HEK293T (cell line): ENCODE results near the gene SUPT4H1.

Source experiments
- CTCF ChIA-PET: fragments of 350-600 bp; formaldehyde crosslinking; extraction: SDS; loops from one replicate; lab custom pipeline; 2021; ENCODE audit warnings: antibody characterized with exemption, inconsistent platforms; lab: Yijun Ruan, JAX
- POLR2A ChIA-PET: fragments of 350-600 bp; formaldehyde crosslinking; extraction: SDS; loops from one replicate; lab custom pipeline; 2020; ENCODE audit warnings: antibody characterized with exemption, inconsistent platforms; lab: Yijun Ruan, JAX
- DNase-seq: peaks from one replicate; pipeline ENCODE4 v3.0.0; 2012; ENCODE audit warnings: mixed read lengths; ENCODE audit errors: extremely low spot score
- ARNT ChIP-seq: fragments of 450-650 bp; IDR thresholded peaks from 2 replicates; pipeline ENCODE4 v1.6.1; 2017; ENCODE audit warnings: mild to moderate bottlenecking
- BHLHE40 ChIP-seq: fragments of 450-650 bp; IDR thresholded peaks from 2 replicates; pipeline ENCODE4 v1.6.1; 2016; ENCODE audit warnings: mild to moderate bottlenecking, moderate library complexity, borderline replicate concordance
- CTBP1 ChIP-seq: fragments of 450-650 bp; IDR thresholded peaks from 2 replicates; pipeline ENCODE4 v1.6.1; 2016; ENCODE audit warnings: borderline replicate concordance
- ELF4 ChIP-seq: fragments of 450-650 bp; IDR thresholded peaks from 2 replicates; pipeline ENCODE4 v1.6.1; 2017; ENCODE audit warnings: antibody characterized with exemption
- FOXA1 ChIP-seq: fragments of 450-650 bp; IDR thresholded peaks from 2 replicates; pipeline ENCODE4 v1.6.1; 2016; ENCODE audit warnings: mild to moderate bottlenecking
- FOXK2 ChIP-seq: fragments of 450-650 bp; IDR thresholded peaks from 2 replicates; pipeline ENCODE4 v1.6.1; 2016; ENCODE audit warnings: mild to moderate bottlenecking
- FOXM1 ChIP-seq: fragments of 450-650 bp; IDR thresholded peaks from 2 replicates; pipeline ENCODE4 v1.6.1; 2017; ENCODE audit warnings: mild to moderate bottlenecking, borderline replicate concordance
- HDGF ChIP-seq: fragments of 450-650 bp; IDR thresholded peaks from 2 replicates; pipeline ENCODE4 v1.6.1; 2017; ENCODE audit warnings: antibody characterized with exemption, borderline replicate concordance
- L3MBTL2 ChIP-seq: fragments of 450-650 bp; conservative IDR thresholded peaks from 2 replicates; pipeline ENCODE4 v1.6.1; 2016; ENCODE audit warnings: mild to moderate bottlenecking
- LEF1 ChIP-seq: fragments of 450-650 bp; IDR thresholded peaks from 2 replicates; pipeline ENCODE4 v1.6.1; 2017; ENCODE audit warnings: mild to moderate bottlenecking, borderline replicate concordance
- NFRKB ChIP-seq: fragments of 450-650 bp; IDR thresholded peaks from 2 replicates; pipeline ENCODE4 v1.6.1; 2016; ENCODE audit warnings: mild to moderate bottlenecking, moderate library complexity
- SP1 ChIP-seq: fragments of 450-650 bp; IDR thresholded peaks from 2 replicates; pipeline ENCODE4 v1.6.1; 2017
- SUZ12 ChIP-seq: fragments of 450-650 bp; IDR thresholded peaks from 2 replicates; pipeline ENCODE4 v1.6.1; 2016; ENCODE audit warnings: mild to moderate bottlenecking
- TARDBP ChIP-seq: fragments of 450-650 bp; IDR thresholded peaks from 2 replicates; pipeline ENCODE4 v1.6.1; 2016
- ZNF384 ChIP-seq: fragments of 450-650 bp; IDR thresholded peaks from 2 replicates; pipeline ENCODE4 v1.6.1; 2016
- TF ChIP-seq, protein P1 (sequence below): fragments of 450-650 bp; IDR thresholded peaks from 2 replicates; pipeline ENCODE4 v1.6.1; 2016

SUPT4H1 gene

GRCh38 chr17:58364270-58364942 is 12.4 kb upstream of the SUPT4H1 start:
- DNase-seq = no peak
- CTCF ChIA-PET = no interaction called here
- POLR2A ChIA-PET = interaction anchor here (1.2 to 5.0 kb wide), 4 partner anchors 11 to 53 kb away, joined by 4 to 56 read pairs (median 7); partner anchors contain the start of genes RNF43 and SUPT4H1
- TF ChIP-seq FOXA1 (no peak), L3MBTL2 (no peak), BHLHE40 (no peak), SUZ12 (no peak)
- TF ChIP-seq, protein P1, sequence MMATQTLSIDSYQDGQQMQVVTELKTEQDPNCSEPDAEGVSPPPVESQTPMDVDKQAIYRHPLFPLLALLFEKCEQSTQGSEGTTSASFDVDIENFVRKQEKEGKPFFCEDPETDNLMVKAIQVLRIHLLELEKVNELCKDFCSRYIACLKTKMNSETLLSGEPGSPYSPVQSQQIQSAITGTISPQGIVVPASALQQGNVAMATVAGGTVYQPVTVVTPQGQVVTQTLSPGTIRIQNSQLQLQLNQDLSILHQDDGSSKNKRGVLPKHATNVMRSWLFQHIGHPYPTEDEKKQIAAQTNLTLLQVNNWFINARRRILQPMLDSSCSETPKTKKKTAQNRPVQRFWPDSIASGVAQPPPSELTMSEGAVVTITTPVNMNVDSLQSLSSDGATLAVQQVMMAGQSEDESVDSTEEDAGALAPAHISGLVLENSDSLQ = no peak

GRCh38 chr17:58363457-58364185 is 11.6 kb upstream of the SUPT4H1 start:
- ChIA-PET POLR2A (interaction anchor here (0.8 to 5.0 kb wide), 6 partner anchors 8 to 54 kb away, joined by 3 to 56 read pairs (median 4); partner anchors contain the start of genes RNF43 and SUPT4H1), CTCF (interaction anchor here (0.8 kb wide), 1 partner anchor 28 kb away, joined by 3 read pairs; no protein-coding TSS in a partner anchor)
- TF ChIP-seq NFRKB = no peak
- no peak for TF ChIP-seq TARDBP
- no peak for TF ChIP-seq CTBP1
- no peak for TF ChIP-seq SP1
- no peak for TF ChIP-seq FOXA1
- no peak for TF ChIP-seq ZNF384
- TF ChIP-seq, protein P1 = no peak
- TF ChIP-seq L3MBTL2 = no peak
- no peak for TF ChIP-seq LEF1
- no peak for TF ChIP-seq ELF4
- TF ChIP-seq HDGF = no peak
- no peak for TF ChIP-seq SUZ12
- TF ChIP-seq FOXM1 = no peak
- TF ChIP-seq ARNT = no peak
- TF ChIP-seq FOXK2 = no peak
- no peak for TF ChIP-seq BHLHE40
- no peak for DNase-seq

DNA sequence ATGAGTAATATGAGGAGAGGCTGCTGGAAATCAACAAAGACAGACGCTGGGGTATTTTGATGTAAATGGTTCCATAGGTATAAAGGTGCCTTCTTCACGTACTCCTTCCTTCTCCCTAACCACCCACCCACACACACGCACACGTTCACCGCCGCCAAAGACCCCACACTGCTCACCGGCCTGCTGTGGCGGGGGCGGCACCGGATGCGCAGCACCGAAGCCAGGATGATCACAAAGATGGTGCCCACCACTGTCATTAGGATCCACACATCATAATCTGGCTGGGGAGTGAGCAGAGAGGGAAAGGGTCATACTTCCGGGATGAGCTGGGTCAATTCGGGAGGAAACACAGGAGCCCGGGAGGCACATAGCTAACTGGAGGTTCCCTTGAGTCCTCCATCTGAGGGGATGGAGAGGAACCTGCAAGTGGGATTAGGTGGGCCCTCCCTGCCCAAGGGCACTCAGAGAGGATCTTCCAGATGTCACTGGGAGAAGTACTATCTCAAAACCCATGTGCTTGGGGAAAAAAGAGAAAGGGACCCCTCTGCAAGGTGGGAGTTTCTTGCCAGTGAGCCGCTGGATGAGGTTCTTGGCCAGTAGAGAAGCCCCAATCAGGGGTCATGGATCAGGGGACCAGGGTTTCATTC is 10.5 kb upstream of the SUPT4H1 start:
- ChIA-PET POLR2A (interaction anchor here (1.2 to 5.0 kb wide), 4 partner anchors 9 to 55 kb away, joined by 3 to 56 read pairs (median 7); partner anchors contain the start of genes RNF43 and SUPT4H1), CTCF (interaction anchor here (0.6 kb wide), 1 partner anchor 55 kb away, joined by 4 read pairs; no protein-coding TSS in a partner anchor)
- no peak for TF ChIP-seq BHLHE40
- no peak for TF ChIP-seq CTBP1
- no peak for TF ChIP-seq NFRKB
- TF ChIP-seq FOXM1 = no peak
- no peak for TF ChIP-seq FOXA1
- TF ChIP-seq LEF1 = no peak
- TF ChIP-seq HDGF = no peak
- no peak for TF ChIP-seq ELF4
- TF ChIP-seq FOXK2 = no peak
- no peak for TF ChIP-seq ZNF384
- no peak for TF ChIP-seq SP1
- no peak for DNase-seq

DNA sequence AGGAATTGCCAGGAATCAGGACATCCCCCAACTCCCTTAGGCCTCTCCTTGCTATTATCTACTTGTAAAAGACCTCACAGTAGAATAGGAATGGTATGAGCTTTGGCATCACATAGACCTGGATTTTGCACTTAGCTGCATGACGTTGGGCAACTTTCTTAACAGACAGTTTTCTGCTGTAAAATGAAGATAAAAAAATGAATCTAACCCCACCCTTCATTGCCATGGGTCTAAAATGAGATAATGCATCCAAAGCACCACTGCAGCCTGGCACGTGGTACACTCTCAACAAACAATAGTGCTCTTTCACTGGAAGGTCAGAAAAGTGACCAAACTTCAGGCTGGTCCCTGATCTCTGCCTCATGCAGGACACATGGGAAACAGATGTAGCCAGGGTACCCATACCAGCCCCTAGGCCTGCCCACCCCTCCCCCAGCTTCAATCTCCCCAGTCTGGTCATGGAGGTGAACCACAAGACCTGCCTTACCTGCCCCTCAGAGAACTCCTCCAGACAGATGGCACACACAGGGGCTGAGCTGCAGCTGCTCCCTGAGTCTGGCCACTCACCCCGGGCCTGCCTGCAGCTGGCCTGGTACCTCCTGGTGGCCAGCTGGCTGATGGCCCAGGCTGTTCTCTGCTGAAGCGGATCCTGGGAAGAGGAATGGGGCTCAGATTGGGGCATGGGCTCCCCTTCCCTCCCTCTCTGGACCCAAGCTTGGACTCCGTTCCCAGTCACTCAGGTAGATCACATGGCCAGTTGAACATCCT is 8.5 kb upstream of the SUPT4H1 start:
- ChIA-PET POLR2A (interaction anchor here (1.2 to 2.5 kb wide), 2 partner anchors 8 to 55 kb away, joined by 3 to 18 read pairs; partner anchors contain the start of gene SUPT4H1), CTCF (interaction anchor here (0.6 to 0.7 kb wide), 2 partner anchors 47 to 57 kb away, joined by 3 read pairs; partner anchors contain the start of gene RNF43)
- TF ChIP-seq ELF4 = no peak
- no peak for TF ChIP-seq ZNF384
- TF ChIP-seq SUZ12 = no peak
- TF ChIP-seq, protein P1 = no peak
- TF ChIP-seq HDGF = no peak
- TF ChIP-seq NFRKB = no peak
- no peak for TF ChIP-seq L3MBTL2
- no peak for TF ChIP-seq TARDBP
- TF ChIP-seq ARNT = no peak
- TF ChIP-seq LEF1 = no peak
- TF ChIP-seq BHLHE40 = no peak
- TF ChIP-seq CTBP1 = no peak
- TF ChIP-seq SP1 = no peak
- TF ChIP-seq FOXK2 = no peak
- TF ChIP-seq FOXA1 = no peak
- TF ChIP-seq FOXM1 = no peak
- no peak for DNase-seq
